HL-60 (cell line): ENCODE measurements around the gene NRXN3.

ENCODE experiments used
- DNase-seq, 2 experiments: peaks; one replicate each; pipeline ENCODE4 v3.0.0-alpha.2; 2010 to 2020; ENCODE audit warnings: low read depth in 1 of 2, low spot score in 1 of 2
- H3K27ac ChIP-seq: fragments of 250-450 bp; sonication (Bioruptor Pico); replicated peaks from 2 replicates; pipeline ENCODE4 v1.5.1; 2020; ENCODE audit warnings: mild to moderate bottlenecking, moderate library complexity
- H3K27me3 ChIP-seq: fragments of 250-450 bp; sonication (Bioruptor Pico); 2 replicates; pipeline ENCODE4 v1.5.1; 2021; ENCODE audit warnings: mild to moderate bottlenecking, moderate library complexity; ENCODE audit not compliant: insufficient read depth, poor library complexity, severe bottlenecking
- H3K4me3 ChIP-seq: replicated peaks from 2 replicates; pipeline ENCODE4 v1.5.1; 2011; ENCODE audit warnings: mild to moderate bottlenecking, control low read depth, low read length; ENCODE audit not compliant: insufficient read depth
- GABPA ChIP-seq: IDR thresholded peaks from 2 replicates; pipeline ENCODE4 v1.6.1; 2012; ENCODE audit warnings: low read depth
- POLR2AphosphoS5 ChIP-seq: IDR thresholded peaks from 2 replicates; pipeline ENCODE4 v1.6.1; 2012; ENCODE audit warnings: low read depth
- SPI1 ChIP-seq: IDR thresholded peaks from 2 replicates; pipeline ENCODE4 v1.6.1; 2012; ENCODE audit warnings: low read depth, mild to moderate bottlenecking, borderline replicate concordance
- TF ChIP-seq, protein P1 (sequence below): IDR thresholded peaks from 2 replicates; pipeline ENCODE4 v1.6.1; 2012; ENCODE audit warnings: low read depth; ENCODE audit not compliant: insufficient replicate concordance
- TF ChIP-seq, protein P2 (sequence below): IDR thresholded peaks from one replicate; pipeline ENCODE4 v1.5.1; 2011; ENCODE audit warnings: low read length, control low read depth, inconsistent platforms; ENCODE audit not compliant: insufficient read depth

NRXN3 gene

DNA sequence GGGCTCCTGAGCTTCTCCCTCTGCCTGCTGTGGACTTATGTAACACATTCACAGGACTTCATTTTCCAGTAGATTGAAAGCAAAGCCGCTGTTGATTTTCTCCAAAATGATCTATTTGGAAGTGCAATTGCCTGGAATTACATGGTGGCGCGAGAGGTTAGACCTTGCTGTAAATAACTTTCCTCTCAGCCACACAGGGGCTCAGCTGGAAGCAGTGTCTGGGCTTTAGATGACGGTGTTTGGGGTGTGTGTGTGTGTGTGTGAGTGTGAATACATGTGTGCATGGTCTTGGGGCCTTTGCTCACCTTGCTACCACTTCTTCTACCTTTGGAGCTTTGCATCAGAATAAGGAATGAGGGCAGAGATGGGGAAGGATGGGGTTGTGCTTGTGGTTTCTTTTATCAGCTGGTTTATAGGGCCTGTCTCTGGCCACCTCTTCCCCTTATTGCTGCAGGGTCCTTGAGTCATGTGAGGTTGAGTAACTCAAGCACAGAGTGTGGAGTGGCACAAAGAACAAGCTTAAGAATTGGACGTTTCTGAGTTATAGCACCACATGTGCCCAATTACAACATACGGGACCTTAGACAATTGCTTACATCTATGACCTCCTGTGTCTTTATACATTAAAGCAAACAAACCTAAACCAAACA, 280.6 kb downstream of the NRXN3 start:
- H3K27me3 ChIP-seq, result no peaks in the 10 kb centered on the region
- no peak overlapping the region for H3K27ac ChIP-seq
- H3K4me3 ChIP-seq, result no peak overlapping the region
- peak in 1 of 2 experiments; percentile 43 for DNase-seq
- TF ChIP-seq, protein P1, sequence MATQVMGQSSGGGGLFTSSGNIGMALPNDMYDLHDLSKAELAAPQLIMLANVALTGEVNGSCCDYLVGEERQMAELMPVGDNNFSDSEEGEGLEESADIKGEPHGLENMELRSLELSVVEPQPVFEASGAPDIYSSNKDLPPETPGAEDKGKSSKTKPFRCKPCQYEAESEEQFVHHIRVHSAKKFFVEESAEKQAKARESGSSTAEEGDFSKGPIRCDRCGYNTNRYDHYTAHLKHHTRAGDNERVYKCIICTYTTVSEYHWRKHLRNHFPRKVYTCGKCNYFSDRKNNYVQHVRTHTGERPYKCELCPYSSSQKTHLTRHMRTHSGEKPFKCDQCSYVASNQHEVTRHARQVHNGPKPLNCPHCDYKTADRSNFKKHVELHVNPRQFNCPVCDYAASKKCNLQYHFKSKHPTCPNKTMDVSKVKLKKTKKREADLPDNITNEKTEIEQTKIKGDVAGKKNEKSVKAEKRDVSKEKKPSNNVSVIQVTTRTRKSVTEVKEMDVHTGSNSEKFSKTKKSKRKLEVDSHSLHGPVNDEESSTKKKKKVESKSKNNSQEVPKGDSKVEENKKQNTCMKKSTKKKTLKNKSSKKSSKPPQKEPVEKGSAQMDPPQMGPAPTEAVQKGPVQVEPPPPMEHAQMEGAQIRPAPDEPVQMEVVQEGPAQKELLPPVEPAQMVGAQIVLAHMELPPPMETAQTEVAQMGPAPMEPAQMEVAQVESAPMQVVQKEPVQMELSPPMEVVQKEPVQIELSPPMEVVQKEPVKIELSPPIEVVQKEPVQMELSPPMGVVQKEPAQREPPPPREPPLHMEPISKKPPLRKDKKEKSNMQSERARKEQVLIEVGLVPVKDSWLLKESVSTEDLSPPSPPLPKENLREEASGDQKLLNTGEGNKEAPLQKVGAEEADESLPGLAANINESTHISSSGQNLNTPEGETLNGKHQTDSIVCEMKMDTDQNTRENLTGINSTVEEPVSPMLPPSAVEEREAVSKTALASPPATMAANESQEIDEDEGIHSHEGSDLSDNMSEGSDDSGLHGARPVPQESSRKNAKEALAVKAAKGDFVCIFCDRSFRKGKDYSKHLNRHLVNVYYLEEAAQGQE, result no peak
- TF ChIP-seq SPI1 (no peak), GABPA (no peak), POLR2AphosphoS5 (no peak)
- TF ChIP-seq, protein P2, sequence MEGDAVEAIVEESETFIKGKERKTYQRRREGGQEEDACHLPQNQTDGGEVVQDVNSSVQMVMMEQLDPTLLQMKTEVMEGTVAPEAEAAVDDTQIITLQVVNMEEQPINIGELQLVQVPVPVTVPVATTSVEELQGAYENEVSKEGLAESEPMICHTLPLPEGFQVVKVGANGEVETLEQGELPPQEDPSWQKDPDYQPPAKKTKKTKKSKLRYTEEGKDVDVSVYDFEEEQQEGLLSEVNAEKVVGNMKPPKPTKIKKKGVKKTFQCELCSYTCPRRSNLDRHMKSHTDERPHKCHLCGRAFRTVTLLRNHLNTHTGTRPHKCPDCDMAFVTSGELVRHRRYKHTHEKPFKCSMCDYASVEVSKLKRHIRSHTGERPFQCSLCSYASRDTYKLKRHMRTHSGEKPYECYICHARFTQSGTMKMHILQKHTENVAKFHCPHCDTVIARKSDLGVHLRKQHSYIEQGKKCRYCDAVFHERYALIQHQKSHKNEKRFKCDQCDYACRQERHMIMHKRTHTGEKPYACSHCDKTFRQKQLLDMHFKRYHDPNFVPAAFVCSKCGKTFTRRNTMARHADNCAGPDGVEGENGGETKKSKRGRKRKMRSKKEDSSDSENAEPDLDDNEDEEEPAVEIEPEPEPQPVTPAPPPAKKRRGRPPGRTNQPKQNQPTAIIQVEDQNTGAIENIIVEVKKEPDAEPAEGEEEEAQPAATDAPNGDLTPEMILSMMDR, result no peak

DNA sequence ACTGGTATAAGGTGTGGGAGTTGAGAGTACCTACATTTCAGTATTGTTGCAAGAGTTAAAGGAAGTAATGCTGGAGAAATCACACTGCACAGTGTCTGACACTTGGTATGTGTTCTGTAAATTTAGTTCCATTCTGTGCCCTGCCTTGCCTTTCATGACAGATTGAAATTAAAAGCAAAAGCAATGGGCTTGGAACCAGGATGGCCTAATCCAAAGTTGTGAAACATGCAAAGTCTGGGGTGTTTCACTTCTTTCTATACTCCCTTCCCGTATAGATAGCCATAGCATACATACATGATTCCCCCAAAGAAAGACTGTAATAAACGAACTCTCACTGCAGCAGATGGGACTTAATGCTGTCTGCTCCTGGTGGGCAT, 281.1 kb downstream of the NRXN3 start:
- no peak for TF ChIP-seq GABPA
- TF ChIP-seq, protein P2, result no peak
- no peak for TF ChIP-seq POLR2AphosphoS5
- TF ChIP-seq, protein P1, result no peak
- no peak for TF ChIP-seq SPI1
- H3K4me3 ChIP-seq, result no peak overlapping the region
- no peak overlapping the region for H3K27ac ChIP-seq
- H3K27me3 ChIP-seq, result no peaks in the 10 kb centered on the region
- no peak for DNase-seq

DNA sequence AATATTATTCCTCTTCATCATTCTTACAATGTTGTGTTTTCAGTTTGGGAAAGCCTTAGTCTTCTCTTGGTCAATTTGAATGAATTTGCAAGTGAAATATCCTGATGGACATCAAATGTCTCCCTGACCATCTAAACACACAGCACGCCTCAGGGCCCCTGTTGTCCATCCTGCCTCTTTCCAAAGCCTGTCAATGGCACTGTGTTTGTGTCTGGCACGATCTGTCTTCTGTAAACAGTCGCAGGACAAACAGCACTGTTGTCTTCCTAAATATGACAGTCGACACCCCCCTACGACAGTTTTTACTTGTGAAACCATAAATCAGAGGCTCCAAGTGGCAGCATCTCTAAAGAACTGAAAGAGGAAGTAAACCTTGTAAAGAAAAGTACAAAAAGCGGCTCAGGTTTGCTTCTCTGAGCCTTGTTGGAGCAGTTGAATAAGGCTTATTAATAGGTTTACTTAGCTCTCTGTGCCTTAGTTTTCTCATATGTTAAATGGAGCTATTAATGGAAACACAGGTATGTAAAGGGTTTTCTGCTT, 285.8 kb downstream of the NRXN3 start:
- TF ChIP-seq, protein P1, result no peak
- TF ChIP-seq, protein P2, result no peak
- TF ChIP-seq SPI1 (no peak), GABPA (no peak), POLR2AphosphoS5 (no peak)
- Histone ChIP-seq H3K4me3 (no peak overlapping the region), H3K27ac (no peak overlapping the region), H3K27me3 (no peaks in the 10 kb centered on the region)
- DNase-seq, result no peak
